Cardiac muscle cell (in vitro differentiated cells and primary cell): ENCODE results near the gene SLC44A2. TPM values are rescaled to one million over a fixed set of nuclear protein-coding genes. Genes with fewer than 3 reads are reported as not detected.

Source experiments
- DNase-seq, 2 donors: peaks; one replicate each; pipeline versions ENCODE4 v3.0.0 to v3.0.0-alpha.2; 2010 to 2017; ENCODE audit warnings: low read depth in 1 of 2, low spot score in 1 of 2
- H3K27ac ChIP-seq: fragments of 200-600 bp; sonication (generic); 2 replicates; pipeline ENCODE4 v1.5.1; 2016
- H3K27me3 ChIP-seq: fragments of 200-600 bp; sonication (generic); 2 replicates; pipeline ENCODE4 v1.6.0; 2016; ENCODE audit warnings: control low read depth
- H3K36me3 ChIP-seq: fragments of 200-600 bp; sonication (generic); 2 replicates; pipeline ENCODE4 v1.5.1; 2016; ENCODE audit warnings: control low read depth
- H3K4me1 ChIP-seq: fragments of 200-600 bp; sonication (generic); 2 replicates; pipeline ENCODE4 v1.8.1; 2017; ENCODE audit warnings: low read depth, mild to moderate bottlenecking, mixed run types
- H3K4me3 ChIP-seq: fragments of 200-600 bp; sonication (generic); 2 replicates; pipeline ENCODE4 v1.5.1; 2016; ENCODE audit warnings: mild to moderate bottlenecking
- H3K9me3 ChIP-seq: fragments of 200-600 bp; sonication (generic); 2 replicates; pipeline ENCODE4 v1.5.1; 2017; ENCODE audit warnings: low read depth, mild to moderate bottlenecking, control low read depth
- polyA plus RNA-seq: library from polyadenylated mRNA; unstranded; fragments of >200 nt; fragmentation: Nextera tagmentation; extraction: Ambion mirVana; gene quantifications from 2 replicates; pipeline ENCODE4 v1.2.1, GENCODE V29; 2016
- total RNA-seq: library from RNA; depleted of rRNA; stranded (reverse); fragments of >200 nt; gene quantifications from 2 replicates; pipeline ENCODE4 v1.2.3, GENCODE V29; 2016
- TF ChIP-seq, protein P1 (sequence below): IDR thresholded peaks from 2 replicates; pipeline ENCODE4 v1.5.1; 2012; ENCODE audit warnings: low read depth, mild to moderate bottlenecking, low read length

SLC44A2 gene
- 78.8 and 109 TPM in 2 replicates for total RNA-seq
- 108 and 162 TPM in 2 replicates for polyA plus RNA-seq

DNA sequence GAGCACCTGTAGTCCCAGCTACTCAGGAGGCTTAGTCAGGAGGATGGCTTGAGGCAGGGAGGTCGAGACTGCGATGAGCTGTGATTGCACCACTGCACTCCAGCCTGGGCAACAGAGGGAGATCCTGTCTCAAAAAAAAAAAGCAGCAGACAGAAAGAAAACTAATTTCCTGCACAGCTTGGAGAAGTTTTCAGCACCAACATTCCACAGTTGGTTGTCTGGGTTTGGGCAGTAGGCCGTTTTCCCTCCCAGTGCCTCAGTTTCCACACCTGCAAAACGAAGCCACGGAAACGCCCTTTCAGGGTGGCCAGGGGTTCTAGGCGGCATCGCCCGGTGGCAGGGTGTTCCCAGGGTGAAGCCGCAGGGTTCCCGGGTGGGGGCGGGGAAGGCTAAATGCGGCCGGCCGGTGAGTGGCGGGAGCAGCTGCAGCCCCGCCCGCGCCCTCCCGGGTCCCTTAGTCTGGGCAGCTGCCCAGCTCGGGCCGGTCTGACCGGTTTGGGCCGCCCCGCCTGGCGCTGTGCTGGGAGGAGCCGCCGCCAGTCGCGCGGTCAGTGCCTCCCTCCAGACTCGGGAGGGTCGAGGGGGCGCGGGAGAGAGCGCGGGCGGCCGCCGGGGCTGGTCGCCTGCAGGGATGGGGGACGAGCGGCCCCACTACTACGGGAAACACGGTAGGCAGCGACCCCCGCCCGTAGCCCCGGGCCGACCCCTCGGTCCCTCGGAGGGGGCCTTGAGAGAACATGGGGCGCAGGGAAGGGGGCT lies at the start of gene SLC44A2:
Gene SLC44A2, plus strand, starts transcription at position 551 of the 759 bp plus-strand sequence. Its CDS starts 81 bp downstream, at position 632.
- Histone ChIP-seq H3K4me1 (no peaks in the 10 kb centered on the region), H3K27ac (peak within 1 kb of the TSS; percentile 8), H3K36me3 (peaks cover 6% of the 10 kb centered on the region), H3K27me3 (no peaks in the 10 kb centered on the region), H3K9me3 (no peaks in the 10 kb centered on the region), H3K4me3 (peak within 1 kb of the TSS; percentile 51)
- TF ChIP-seq, protein P1, sequence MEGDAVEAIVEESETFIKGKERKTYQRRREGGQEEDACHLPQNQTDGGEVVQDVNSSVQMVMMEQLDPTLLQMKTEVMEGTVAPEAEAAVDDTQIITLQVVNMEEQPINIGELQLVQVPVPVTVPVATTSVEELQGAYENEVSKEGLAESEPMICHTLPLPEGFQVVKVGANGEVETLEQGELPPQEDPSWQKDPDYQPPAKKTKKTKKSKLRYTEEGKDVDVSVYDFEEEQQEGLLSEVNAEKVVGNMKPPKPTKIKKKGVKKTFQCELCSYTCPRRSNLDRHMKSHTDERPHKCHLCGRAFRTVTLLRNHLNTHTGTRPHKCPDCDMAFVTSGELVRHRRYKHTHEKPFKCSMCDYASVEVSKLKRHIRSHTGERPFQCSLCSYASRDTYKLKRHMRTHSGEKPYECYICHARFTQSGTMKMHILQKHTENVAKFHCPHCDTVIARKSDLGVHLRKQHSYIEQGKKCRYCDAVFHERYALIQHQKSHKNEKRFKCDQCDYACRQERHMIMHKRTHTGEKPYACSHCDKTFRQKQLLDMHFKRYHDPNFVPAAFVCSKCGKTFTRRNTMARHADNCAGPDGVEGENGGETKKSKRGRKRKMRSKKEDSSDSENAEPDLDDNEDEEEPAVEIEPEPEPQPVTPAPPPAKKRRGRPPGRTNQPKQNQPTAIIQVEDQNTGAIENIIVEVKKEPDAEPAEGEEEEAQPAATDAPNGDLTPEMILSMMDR = no peak
- DNase-seq = peak; percentile 75 to 91

DNA sequence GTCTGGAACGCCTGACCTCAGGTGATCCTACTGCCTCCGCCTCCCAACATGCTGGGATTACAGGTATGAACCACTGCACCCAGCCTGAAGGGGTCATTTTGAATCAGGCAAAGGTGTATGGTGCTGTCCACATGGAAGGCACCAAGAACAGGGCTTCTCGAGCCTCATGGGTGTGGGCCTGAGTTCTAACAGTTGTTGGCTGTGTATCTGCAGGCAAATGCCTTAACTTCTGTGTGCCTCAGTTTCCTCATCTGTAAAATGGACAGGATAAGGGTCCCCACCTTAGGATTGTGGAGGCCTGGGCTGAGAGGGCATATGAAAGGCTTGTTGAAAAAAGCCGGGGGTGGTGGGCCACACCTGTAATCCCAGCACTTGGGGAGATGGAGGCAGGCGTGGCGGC lies 47.4 kb upstream of the SLC44A2 start:
- Histone ChIP-seq H3K9me3 (no peaks in the 10 kb centered on the region), H3K27ac (no peak overlapping the region), H3K4me1 (no peaks in the 10 kb centered on the region), H3K4me3 (no peak overlapping the region), H3K36me3 (no peaks in the 10 kb centered on the region), H3K27me3 (no peaks in the 10 kb centered on the region)
- DNase-seq = no peak
- TF ChIP-seq, protein P1 = no peak

DNA sequence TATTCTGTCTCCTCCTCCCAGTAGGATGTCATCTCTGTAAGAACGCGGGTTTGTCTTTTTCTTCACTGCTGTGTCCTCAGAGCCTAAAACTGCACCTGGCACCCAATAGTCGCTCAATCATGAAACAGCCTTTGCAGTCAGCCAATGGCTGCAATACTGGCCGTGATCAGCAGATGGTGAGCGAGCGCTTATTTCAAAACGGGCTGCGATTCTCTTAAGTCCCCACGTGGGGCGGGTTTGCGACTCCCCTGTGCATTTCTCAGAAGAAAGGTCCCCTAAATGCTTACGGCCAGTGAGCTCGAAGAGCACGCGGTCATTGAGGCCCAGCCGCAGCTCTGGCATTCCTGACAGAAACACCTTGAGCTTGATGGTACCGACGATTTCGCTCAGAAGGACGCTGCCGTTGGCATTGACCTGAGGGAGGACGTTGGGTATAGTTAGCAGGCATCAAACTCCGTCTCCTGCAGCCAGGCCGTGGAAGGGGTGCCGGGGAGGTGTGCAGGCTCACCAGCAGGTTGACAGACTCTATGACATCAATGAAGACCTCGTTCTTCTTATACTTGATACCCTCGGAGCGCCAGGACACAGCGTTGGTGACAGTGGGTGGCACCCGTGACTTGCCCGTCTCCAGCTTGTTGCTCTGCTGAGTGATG lies 44.2 kb upstream of the SLC44A2 start:
- no peaks in the 10 kb centered on the region for H3K4me1 ChIP-seq
- H3K27ac ChIP-seq = no peak overlapping the region
- TF ChIP-seq, protein P1 = peak; percentile 100
- no peak overlapping the region for H3K4me3 ChIP-seq
- no peaks in the 10 kb centered on the region for H3K36me3 ChIP-seq
- H3K27me3 ChIP-seq = no peaks in the 10 kb centered on the region
- H3K9me3 ChIP-seq = no peaks in the 10 kb centered on the region
- DNase-seq = peak; percentile 93 to 95

DNA sequence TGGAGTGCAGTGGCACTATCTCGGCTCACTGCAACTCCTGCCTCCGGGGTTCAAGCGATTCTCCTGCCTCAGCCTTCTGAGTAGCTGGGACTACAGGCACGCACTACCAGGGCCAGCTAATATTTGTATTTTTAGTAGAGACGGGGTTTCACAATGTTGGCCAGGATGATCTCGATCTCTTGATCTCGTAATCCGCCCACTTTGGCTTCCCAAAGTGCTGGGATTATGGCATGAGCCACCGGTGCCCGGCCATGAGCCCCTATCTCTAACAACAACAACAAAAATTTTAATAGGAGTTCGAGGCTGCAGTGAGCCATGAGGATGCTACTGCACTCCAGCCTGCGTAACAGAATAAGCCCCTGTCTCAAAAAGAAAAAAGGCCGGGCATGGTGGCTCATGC lies 43.3 kb upstream of the SLC44A2 start:
- no peaks in the 10 kb centered on the region for H3K4me1 ChIP-seq
- no peaks in the 10 kb centered on the region for H3K9me3 ChIP-seq
- H3K27ac ChIP-seq = no peak overlapping the region
- H3K4me3 ChIP-seq = no peak overlapping the region
- no peaks in the 10 kb centered on the region for H3K36me3 ChIP-seq
- TF ChIP-seq, protein P1 = no peak
- H3K27me3 ChIP-seq = peaks cover 8% of the 10 kb centered on the region
- no peak for DNase-seq

DNA sequence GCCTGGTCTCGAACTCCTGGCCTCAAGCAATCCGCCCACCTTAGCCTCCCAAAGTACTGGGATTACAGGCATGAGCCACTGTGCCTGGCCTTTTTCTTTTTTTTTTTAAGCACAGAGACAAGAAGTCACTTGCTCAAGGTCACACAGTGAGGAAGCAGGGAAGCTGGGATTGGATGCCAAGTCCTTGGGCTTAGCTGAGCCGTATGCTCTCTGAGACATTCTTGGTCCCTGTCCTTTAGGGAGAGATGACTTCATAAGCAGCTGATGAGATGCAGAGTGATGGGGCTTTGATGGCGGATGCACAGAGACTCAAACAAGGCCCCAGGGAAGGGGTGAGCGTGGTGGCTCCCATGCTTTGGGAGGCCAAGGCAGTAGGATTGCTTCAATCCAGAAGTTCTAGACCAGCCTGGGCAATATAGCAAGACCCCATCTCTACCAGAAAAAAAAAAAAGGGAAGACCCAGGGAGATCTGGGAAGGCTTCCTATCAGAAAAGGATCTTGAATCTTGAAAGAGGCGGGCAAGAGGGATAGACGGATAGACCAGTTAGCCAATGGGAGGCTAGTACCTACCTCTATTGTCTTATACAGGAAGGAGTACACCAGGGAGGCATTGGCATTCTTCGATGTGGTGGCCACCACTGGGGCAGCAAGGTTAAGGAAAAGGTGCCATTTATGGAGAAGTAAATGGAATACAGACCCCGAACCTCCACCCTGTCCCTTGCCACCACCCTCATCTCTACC lies 42.1 kb upstream of the SLC44A2 start:
- Histone ChIP-seq H3K4me3 (no peak overlapping the region), H3K27ac (no peak overlapping the region), H3K9me3 (no peaks in the 10 kb centered on the region), H3K36me3 (no peaks in the 10 kb centered on the region), H3K4me1 (no peaks in the 10 kb centered on the region), H3K27me3 (peaks cover 19% of the 10 kb centered on the region)
- TF ChIP-seq, protein P1 = no peak
- no peak for DNase-seq
